ENCODE data around the gene C3orf52. TPM values are rescaled to one million over a fixed set of nuclear protein-coding genes. Genes with fewer than 3 reads are reported as not detected.

C3orf52 gene
- total and polyA plus RNA-seq, 2 donors (not counting 1 experiment from before 2014, with no cell fraction given) = 0.18 to 3.9 TPM

GRCh38 chr3:112104774-112105173 is 18.6 kb downstream of the C3orf52 start:
- H3K4me3 ChIP-seq (ENCODE audit: control extremely low read depth in 1 of 5, extremely low read depth in 1 of 5, insufficient read depth in 1 of 5, low read depth in 2 of 5, low read length in 4 of 5) = no peak overlapping the region
- TF ChIP-seq, protein P1, sequence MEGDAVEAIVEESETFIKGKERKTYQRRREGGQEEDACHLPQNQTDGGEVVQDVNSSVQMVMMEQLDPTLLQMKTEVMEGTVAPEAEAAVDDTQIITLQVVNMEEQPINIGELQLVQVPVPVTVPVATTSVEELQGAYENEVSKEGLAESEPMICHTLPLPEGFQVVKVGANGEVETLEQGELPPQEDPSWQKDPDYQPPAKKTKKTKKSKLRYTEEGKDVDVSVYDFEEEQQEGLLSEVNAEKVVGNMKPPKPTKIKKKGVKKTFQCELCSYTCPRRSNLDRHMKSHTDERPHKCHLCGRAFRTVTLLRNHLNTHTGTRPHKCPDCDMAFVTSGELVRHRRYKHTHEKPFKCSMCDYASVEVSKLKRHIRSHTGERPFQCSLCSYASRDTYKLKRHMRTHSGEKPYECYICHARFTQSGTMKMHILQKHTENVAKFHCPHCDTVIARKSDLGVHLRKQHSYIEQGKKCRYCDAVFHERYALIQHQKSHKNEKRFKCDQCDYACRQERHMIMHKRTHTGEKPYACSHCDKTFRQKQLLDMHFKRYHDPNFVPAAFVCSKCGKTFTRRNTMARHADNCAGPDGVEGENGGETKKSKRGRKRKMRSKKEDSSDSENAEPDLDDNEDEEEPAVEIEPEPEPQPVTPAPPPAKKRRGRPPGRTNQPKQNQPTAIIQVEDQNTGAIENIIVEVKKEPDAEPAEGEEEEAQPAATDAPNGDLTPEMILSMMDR (IDR thresholded peaks at IDR 0.05) = no peak
- TF ChIP-seq EZH2 (IDR thresholded peaks at IDR 0.05; ENCODE audit: borderline replicate concordance, insufficient read depth, low read depth, low read length, poor library complexity, severe bottlenecking) = no peak
- H3K27ac ChIP-seq (ENCODE audit: low read length in 2 of 2) = no peak overlapping the region
- H3K36me3 ChIP-seq (replicated peaks in 1 of 2; ENCODE audit: control extremely low read depth in 1 of 2, control insufficient read depth in 1 of 2, extremely low read depth in 1 of 2, insufficient read depth in 2 of 2, low read length in 1 of 2) = no peaks in the 10 kb centered on the region
- ATAC-seq (ENCODE audit: low read depth) = no peak
- Mint-ChIP-seq H3K9me3 (ENCODE audit: insufficient read depth) (no peaks in the 10 kb centered on the region), H3K27me3 (no peaks in the 10 kb centered on the region), H3K4me3 (no peak overlapping the region), H3K27ac (no peak overlapping the region), H3K4me1 (no peaks in the 10 kb centered on the region)
- ChIA-PET POLR2A (no interaction called here), CTCF (no interaction called here)
- H2AFZ ChIP-seq (ENCODE audit: insufficient read depth, low read depth, low read length, poor library complexity, severe bottlenecking) = no peak overlapping the region
- intact Hi-C loops (cut with micrococcal nuclease) = no loop called here
- no peaks in the 10 kb centered on the region for H3K9me3 ChIP-seq (ENCODE audit: control extremely low read depth in 1 of 3, control insufficient read depth in 2 of 3, insufficient read depth in 1 of 3, low read length in 2 of 3)
- no peak overlapping the region for H3K9ac ChIP-seq (ENCODE audit: low read length)
- H3K4me2 ChIP-seq (replicated peaks; ENCODE audit: low read depth, low read length, poor library complexity, severe bottlenecking) = no peak overlapping the region
- DNase-seq = no peak
- H3K4me1 ChIP-seq (ENCODE audit: control insufficient read depth in 2 of 2, insufficient read depth in 2 of 2, low read length in 2 of 2) = no peaks in the 10 kb centered on the region
- 100% methylated on average over 1 of the region's 2 CpGs for WGBS (ENCODE audit: insufficient coverage)
- no peaks in the 10 kb centered on the region for H4K20me1 ChIP-seq (ENCODE audit: control insufficient read depth, insufficient read depth, low read length, poor library complexity, severe bottlenecking)
- no peaks in the 10 kb centered on the region for H3K79me2 ChIP-seq (ENCODE audit: control insufficient read depth, insufficient read depth, low read length)
- H3K27me3 ChIP-seq (replicated peaks in 1 of 4; ENCODE audit: control extremely low read depth in 1 of 4, control insufficient read depth in 3 of 4, insufficient read depth in 4 of 4, low read length in 3 of 4) = peaks cover 0 to 4% (median 2%) of the 10 kb centered on the region in 4 experiments

DNA sequence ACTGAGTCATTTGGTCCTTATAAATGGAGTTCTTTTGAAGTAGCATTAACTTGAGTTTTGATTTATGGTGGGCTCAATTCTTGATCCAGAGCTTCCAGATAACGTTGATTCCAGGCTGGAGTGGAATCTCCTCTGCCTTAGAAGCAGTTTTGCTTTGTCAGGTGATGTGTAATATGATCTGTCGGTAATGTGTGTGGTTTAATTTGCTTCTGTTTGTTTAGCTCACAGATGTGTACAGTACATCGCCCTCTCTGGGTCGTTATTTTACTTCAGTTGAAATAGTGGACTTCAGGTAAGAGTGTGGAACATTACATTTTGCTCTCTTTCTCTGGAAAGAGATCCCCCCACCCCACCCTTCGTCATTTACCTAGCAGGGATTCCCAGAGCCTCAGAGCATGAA is 23.1 kb downstream of the C3orf52 start:
- Histone ChIP-seq H3K27ac (ENCODE audit: low read length in 2 of 2) (no peak overlapping the region), H3K27me3 (replicated peaks in 1 of 4; ENCODE audit: control extremely low read depth in 1 of 4, control insufficient read depth in 3 of 4, insufficient read depth in 4 of 4, low read length in 3 of 4) (peaks cover 0 to 4% (median 0%) of the 10 kb centered on the region in 4 experiments), H3K4me3 (ENCODE audit: control extremely low read depth in 1 of 5, extremely low read depth in 1 of 5, insufficient read depth in 1 of 5, low read depth in 2 of 5, low read length in 4 of 5) (no peak overlapping the region), H3K79me2 (ENCODE audit: control insufficient read depth, insufficient read depth, low read length) (no peaks in the 10 kb centered on the region), H3K9me3 (ENCODE audit: control extremely low read depth in 1 of 3, control insufficient read depth in 2 of 3, insufficient read depth in 1 of 3, low read length in 2 of 3) (no peaks in the 10 kb centered on the region), H2AFZ (ENCODE audit: insufficient read depth, low read depth, low read length, poor library complexity, severe bottlenecking) (no peak overlapping the region), H3K36me3 (replicated peaks in 1 of 2; ENCODE audit: control extremely low read depth in 1 of 2, control insufficient read depth in 1 of 2, extremely low read depth in 1 of 2, insufficient read depth in 2 of 2, low read length in 1 of 2) (no peaks in the 10 kb centered on the region), H4K20me1 (ENCODE audit: control insufficient read depth, insufficient read depth, low read length, poor library complexity, severe bottlenecking) (no peaks in the 10 kb centered on the region), H3K9ac (ENCODE audit: low read length) (no peak overlapping the region), H3K4me1 (ENCODE audit: control insufficient read depth in 2 of 2, insufficient read depth in 2 of 2, low read length in 2 of 2) (peaks cover 17 to 22% of the 10 kb centered on the region in 2 donors), H3K4me2 (replicated peaks; ENCODE audit: low read depth, low read length, poor library complexity, severe bottlenecking) (no peak overlapping the region)
- TF ChIP-seq EZH2 (IDR thresholded peaks at IDR 0.05; ENCODE audit: borderline replicate concordance, insufficient read depth, low read depth, low read length, poor library complexity, severe bottlenecking) = no peak
- TF ChIP-seq, protein P1 (IDR thresholded peaks at IDR 0.05) = no peak
- POLR2A ChIA-PET = no interaction called here
- no peak for DNase-seq
- CTCF ChIA-PET = interaction anchor here (1.0 to 4.2 kb wide), 7 partner anchors 9 to 410 kb away, joined by 3 to 84 read pairs (median 50); partner anchors contain the start of genes CD200 and SLC9C1
- Mint-ChIP-seq H3K4me3 (no peak overlapping the region), H3K4me1 (peaks cover 18% of the 10 kb centered on the region), H3K27ac (no peak overlapping the region), H3K9me3 (ENCODE audit: insufficient read depth) (no peaks in the 10 kb centered on the region), H3K27me3 (no peaks in the 10 kb centered on the region)
- intact Hi-C loops (cut with micrococcal nuclease) = no loop called here
- no peak for ATAC-seq (ENCODE audit: low read depth)
- WGBS (ENCODE audit: insufficient coverage) = 71% methylated on average over 1 of the region's 5 CpGs

Data from B cell (primary cell).